Ureter (tissue), 1 donor: Measurements from ENCODE around the gene MTA2. TPM values are rescaled to one million over a fixed set of nuclear protein-coding genes. Genes with fewer than 3 reads are reported as not detected.
A peak's percentile ranks its signal among the peaks of the same experiment; 100 is the strongest.
"Not testable (repeated sequence)": the region's sequence is repeated elsewhere in the genome, so short reads cannot be mapped to it uniquely, and the experiment has no call there.

Experiments used
- DNase-seq: peaks from one replicate; pipeline ENCODE4 v3.0.0-alpha.2; 2020; ENCODE audit warnings: low spot score
- total RNA-seq: library from RNA; stranded (reverse); gene quantifications from one replicate; pipeline ENCODE4 v1.2.4, GENCODE V29; 2023
- donor health status: DM: yes; HTN: yes; CAD: no.

Gene MTA2
- total RNA-seq, 1 donor from 2014 or later: 128 TPM

DNA sequence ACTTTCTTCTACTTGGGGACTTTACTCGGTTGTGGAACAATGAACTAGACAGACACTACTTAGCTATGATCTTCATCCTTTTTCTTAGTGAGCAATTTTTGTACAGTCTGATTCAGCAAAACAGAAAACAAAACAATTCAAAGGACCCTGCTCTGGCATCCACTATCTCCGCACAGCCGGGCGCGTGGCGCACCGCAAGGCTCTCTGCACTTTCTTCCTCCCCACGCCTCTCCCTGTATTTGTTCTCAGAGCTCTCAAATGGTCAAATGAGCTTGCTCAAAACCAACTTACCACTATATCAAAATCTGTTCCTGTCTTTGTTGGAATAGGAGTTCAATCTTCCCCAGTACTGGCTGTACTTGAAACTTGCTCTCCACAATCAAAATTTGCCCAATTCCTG lies 35.4 kb downstream of the MTA2 start:
- DNase-seq: no peak

DNA sequence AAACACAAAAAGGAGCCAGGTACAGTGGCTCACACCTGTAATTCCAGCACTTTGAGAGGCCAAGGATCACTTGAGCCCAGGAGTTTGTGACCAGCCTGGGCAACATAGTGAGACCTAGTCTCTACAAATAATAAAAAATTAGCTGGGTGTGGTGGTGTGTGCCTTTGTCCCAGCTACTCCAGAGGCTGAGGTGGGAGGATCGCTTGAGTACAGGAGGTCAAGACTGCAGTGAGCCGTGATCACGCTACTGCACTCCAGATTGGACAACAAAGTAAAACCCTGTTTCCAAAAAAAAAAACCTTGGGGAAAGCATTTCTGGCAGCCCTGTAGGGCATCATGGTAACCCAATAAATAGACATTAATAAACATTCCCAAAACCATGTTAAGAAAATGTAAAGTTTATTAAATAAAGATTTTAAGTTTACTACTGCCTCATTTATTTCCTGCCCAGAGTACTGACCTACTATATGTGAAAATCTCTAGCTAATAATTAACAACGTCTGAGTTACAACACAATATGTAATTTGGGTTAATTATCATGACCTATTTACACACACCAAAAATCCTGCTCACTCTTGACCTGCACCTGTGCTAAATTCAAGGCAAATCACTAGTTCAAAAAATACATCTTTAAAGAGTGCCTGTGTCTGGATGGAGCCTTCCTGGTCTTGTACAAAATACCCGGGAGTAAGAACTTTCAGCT lies 36.4 kb downstream of the MTA2 start:
- DNase-seq: no peak

DNA sequence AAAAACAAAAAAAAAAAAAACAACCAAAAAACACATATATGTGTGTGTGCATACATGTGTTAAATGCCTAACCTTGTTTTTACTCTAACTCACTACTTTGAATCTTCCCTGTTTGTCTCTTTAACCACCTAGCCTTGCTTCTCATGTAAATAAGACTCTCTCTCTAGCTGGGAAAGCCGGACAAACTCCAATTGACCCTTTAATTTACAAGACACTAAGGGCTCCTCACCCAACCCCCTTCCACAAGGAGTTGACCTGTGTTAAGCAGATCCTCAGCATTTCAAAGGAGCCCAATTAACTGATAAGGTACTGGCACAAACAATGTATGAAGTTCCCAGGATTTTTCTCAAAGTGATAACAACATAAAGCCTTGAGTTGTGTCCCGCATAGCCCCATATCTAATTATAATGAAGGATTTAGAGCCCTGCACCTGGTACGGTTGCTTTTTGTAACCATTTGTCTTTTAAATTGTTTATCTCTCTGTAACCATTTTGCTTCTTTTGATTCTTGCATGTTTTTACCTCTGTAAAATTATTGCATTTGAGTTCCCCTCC lies 39.9 kb downstream of the MTA2 start:
- DNase-seq: not testable (repeated sequence)

DNA sequence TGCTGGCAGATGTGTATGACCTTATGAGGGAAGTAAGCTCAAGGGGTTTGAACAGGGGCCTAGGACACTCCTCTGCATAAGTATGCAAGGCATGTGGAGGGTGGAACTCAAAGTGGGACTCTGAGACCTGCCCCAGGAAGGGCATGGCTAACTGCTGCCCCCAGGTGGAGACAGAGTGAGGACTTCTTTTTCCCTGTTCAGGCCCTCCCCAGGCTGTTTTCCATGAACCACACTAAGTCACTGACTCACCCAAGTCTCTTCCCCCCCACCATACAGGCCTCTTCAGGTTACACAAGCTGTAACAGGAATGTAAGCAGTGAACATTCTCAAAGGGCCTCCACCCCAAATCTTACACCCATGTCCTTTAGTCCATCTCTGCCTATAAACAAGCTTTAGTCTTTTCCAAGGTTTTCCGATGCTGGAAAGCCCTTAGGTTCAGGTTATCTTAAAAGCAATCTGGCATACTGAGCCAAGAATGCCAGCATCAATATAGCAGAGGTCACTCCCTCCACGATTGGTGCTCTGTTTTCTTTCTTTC lies 41.0 kb downstream of the MTA2 start:
- peak; percentile 92 for DNase-seq

- DNase-seq: not testable (repeated sequence)
Observed at GRCh38 chr11:62559626-62560025, 42.0 kb downstream of the MTA2 start.

- no peak for DNase-seq
Observed at GRCh38 chr11:62559204-62559603, 42.5 kb downstream of the MTA2 start.

DNA sequence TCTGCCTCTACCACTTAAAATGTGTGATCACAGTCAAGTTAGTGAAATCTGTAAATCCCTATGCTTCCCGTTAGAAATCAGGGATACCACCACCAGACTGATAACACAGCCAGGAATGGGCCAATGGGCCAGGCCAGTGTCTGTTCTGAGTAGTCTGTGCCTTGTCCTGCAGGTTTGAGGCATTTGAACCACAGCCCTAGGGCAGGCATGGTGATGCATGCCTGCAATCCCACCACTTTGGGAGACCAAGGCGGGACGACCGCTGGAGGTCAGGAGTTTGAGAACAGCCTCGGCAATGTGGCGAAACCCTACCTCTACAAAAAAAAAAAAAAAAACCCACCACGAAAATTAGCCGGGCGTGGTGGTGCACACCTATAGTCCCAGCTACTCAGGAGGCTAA lies 43.0 kb downstream of the MTA2 start:
- DNase-seq: no peak

DNA sequence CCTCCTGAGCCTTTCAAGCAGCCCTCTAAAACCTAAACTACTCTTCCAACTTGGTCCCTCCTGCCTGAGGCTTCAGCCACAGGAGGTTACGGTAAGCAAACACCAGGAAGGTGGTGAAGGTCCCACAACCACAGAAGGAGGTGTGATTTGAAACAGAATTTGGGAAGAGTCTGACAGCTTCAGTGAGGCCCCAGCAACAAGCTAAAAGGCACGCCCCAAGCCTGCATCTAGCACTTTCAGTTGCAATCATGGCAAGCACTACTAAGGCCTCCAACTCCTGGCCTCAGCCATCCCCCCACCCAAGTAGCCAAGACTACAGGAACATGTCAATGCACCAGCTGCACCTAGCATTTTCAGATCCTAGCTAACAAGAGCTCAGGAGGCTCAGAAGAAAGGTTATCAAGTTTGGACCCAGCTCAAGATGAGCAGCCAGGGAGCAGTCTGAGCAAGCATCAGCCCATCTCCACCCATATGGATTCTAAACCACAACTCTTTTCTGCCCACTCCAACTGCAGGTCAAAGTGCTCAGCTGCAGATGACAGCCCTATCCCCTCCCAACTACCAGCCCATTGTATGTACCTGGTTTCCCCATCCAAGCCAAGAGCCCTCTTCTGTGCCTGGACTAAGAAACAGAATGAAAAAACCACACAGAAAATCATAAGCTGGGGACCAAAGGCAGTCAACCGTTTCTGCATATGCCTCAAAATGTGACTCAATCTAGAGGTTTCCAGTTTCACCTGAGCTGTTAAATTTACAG lies 44.6 kb downstream of the MTA2 start:
- DNase-seq: peak; percentile 43

GRCh38 chr11:62556108-62556874 lies 45.4 kb downstream of the MTA2 start:
- DNase-seq: peak; percentile 90

- peak; percentile 46 for DNase-seq
Observed at GRCh38 chr11:62555464-62556107, 46.1 kb downstream of the MTA2 start.

DNA sequence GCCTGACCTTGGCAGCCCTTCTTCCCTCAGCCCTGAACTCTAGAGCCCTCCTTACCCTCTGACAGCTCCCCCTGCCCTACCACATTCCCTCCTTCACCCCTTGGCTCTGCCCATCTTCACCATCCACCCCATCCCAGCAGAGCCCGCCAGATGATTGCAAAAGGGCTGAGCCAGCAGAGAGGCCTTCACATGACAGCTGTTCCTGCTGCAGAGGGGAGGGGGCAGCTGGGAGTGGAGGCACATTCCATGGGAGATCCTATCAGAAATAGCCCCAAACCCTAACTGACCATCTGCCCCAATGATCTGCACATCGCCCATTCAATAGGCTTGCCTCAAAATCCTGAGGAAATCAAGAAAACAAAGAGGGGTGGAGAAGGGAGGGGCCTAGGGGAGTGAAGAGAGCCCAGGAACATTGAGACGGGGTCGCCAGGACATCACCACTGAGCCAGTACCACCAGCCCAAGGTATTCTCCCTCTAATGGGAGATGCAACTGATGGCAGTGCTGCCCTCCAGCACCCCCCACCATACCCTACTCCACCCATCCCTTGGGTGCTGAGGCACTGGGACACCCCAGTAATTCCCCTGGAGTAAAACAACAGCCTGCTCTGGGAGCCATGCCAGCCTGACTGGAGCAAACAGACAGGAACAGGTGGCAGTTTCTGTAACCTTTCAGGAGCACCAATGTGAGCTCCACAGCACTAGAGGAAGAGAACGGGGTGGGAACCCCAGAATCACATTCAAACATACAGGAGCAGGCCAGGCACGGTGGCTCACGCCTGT lies 47.1 kb downstream of the MTA2 start:
- DNase-seq: peak; percentile 43

- no peak for DNase-seq
Observed at GRCh38 chr11:62553839-62554361, 47.8 kb downstream of the MTA2 start.

GRCh38 chr11:62553080-62553838 lies 48.4 kb downstream of the MTA2 start:
- DNase-seq: peak; percentile 89

DNA sequence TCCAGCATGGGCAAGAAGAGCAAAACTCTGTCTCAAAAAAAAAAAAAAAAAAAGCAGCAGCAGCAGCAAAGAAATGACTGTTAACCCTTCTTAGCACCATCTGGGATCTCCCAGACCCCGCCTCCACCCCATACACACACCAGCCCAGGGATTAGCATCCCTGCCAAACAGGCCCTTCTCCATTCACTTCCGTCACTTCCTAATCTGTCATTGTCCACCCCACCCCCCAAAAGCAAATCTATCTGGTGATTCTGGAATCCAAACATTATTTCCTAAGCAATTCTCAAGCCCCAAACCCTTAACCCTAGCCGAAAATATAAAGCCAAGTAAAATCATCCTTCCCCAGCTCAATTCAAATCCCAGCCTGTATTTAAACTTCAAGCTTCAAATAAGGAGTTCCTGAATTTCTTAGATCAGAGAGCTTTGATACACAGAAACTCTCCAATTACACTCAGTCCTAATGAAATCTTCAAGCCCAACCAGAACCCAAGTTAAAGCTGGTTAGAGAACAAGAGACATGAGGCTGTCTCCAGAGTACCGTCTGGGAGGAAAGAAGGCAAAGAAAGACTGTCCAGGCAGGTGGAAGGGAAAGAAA lies 49.1 kb downstream of the MTA2 start:
- no peak for DNase-seq

GRCh38 chr11:62550478-62550877 lies 51.2 kb downstream of the MTA2 start:
- DNase-seq: not testable (repeated sequence)

DNA sequence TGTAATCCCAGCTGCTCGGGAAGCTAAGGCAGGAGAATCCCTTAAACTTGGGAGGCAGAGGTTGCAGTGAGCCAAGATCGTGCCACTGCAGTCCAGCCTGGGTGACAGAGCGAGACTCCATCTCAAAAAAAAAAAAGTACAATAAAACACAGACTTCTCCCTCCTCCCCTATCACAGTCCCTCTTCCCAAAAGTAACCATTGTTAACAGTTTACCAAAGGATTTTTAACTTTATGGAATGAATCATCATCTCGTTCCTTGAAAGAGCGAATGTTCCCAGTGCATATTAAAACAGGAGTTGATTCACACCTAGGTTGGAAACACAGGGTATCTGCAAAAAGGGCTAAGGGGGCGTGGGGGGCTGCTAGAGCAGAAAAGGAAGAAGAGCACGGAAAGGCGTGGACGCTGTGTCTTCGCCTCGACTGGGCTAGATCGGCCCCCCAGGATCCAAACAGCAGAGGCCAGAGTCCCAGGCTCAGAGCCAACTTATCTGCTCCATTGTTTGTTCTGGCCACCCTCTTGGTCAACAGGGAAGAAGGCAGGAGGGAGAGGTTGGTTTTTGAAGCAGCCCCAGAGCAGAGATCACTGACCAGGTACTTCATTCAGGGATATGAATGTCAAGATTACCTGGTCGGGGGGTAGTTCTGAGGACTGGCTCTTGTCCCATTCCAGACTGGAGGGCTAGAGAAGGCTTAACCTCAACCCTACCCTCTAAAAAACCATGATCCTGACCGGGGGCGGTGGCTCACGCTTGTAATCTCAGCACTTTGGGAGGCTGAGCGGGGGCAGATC lies 52.9 kb downstream of the MTA2 start:
- no peak for DNase-seq

- DNase-seq: peak; percentile 72
Observed at GRCh38 chr11:62547691-62548281, 53.9 kb downstream of the MTA2 start.
